Fibroblast of lung (primary cell): ENCODE results near the gene CEMP1. TPM values are rescaled to one million over a fixed set of nuclear protein-coding genes. Genes with fewer than 3 reads are reported as not detected.
A peak's percentile ranks its signal among the peaks of the same experiment; 100 is the strongest.

ENCODE experiments used
- DNase-seq, 2 donors: peaks; one replicate each; pipeline versions ENCODE4 v3.0.0 to v3.0.0-alpha.2; 2010; ENCODE audit warnings: low read depth in 2 of 2
- H2AFZ ChIP-seq: 2 replicates; pipeline ENCODE4 v1.5.1; 2012; ENCODE audit warnings: low read length, control low read depth, inconsistent platforms
- H3K27ac ChIP-seq: 2 replicates; pipeline ENCODE4 v1.5.1; 2011; ENCODE audit warnings: low read length, control low read depth; ENCODE audit not compliant: insufficient read depth
- H3K27me3 ChIP-seq: 2 replicates; pipeline ENCODE4 v1.5.1; 2011; ENCODE audit warnings: mild to moderate bottlenecking, low read length; ENCODE audit not compliant: control insufficient read depth, insufficient read depth
- H3K36me3 ChIP-seq: 2 replicates; pipeline ENCODE4 v1.5.1; 2011; ENCODE audit warnings: low read length; ENCODE audit not compliant: control insufficient read depth, insufficient read depth
- H3K4me1 ChIP-seq: 2 replicates; pipeline ENCODE4 v1.5.1; 2011; ENCODE audit warnings: low read length; ENCODE audit not compliant: control insufficient read depth, insufficient read depth; ENCODE audit errors: extremely low read depth
- H3K4me2 ChIP-seq: 2 replicates; pipeline ENCODE4 v1.5.1; 2011; ENCODE audit warnings: low read length, control low read depth; ENCODE audit not compliant: insufficient read depth; ENCODE audit errors: extremely low read depth
- H3K4me3 ChIP-seq, 4 experiments: fragments of 200-600 bp in 1 of 4; sonication (generic) in 1 of 4; replicated peaks in 1 of 4; 2 replicates each; pipeline ENCODE4 v1.5.1; 2011 to 2016; ENCODE audit warnings: low read length in 4 of 4, low read depth in 3 of 4, mild to moderate bottlenecking in 3 of 4, control low read depth in 2 of 4, inconsistent platforms in 1 of 4, mixed read lengths in 1 of 4; ENCODE audit not compliant: insufficient read depth in 1 of 4; ENCODE audit errors: control extremely low read depth in 1 of 4
- H3K79me2 ChIP-seq: 2 replicates; pipeline ENCODE4 v1.5.1; 2012; ENCODE audit warnings: mild to moderate bottlenecking, low read length, inconsistent platforms; ENCODE audit not compliant: control insufficient read depth, insufficient read depth
- H3K9ac ChIP-seq: 2 replicates; pipeline ENCODE4 v1.5.1; 2011; ENCODE audit warnings: mild to moderate bottlenecking, low read length, control low read depth; ENCODE audit not compliant: insufficient read depth
- H3K9me3 ChIP-seq: 2 replicates; pipeline ENCODE4 v1.5.1; 2012; ENCODE audit warnings: low read depth, low read length; ENCODE audit not compliant: control insufficient read depth, insufficient read depth
- H4K20me1 ChIP-seq: 2 replicates; pipeline ENCODE4 v1.5.1; 2011; ENCODE audit warnings: low read length; ENCODE audit not compliant: control insufficient read depth, insufficient read depth; ENCODE audit errors: extremely low read depth
- CTCF ChIP-seq, 2 donors: IDR thresholded peaks in 1 of 2; conservative IDR thresholded peaks in 1 of 2; 1 replicate in 1 of 2; 2 replicates in 1 of 2; pipeline ENCODE4 v1.5.1; 2011 to 2012; ENCODE audit warnings: low read length in 2 of 2, control low read depth in 1 of 2, inconsistent platforms in 1 of 2, low read depth in 1 of 2, mild to moderate bottlenecking in 1 of 2
- EZH2 ChIP-seq: IDR thresholded peaks from 2 replicates; pipeline ENCODE4 v1.5.1; 2012; ENCODE audit warnings: low read length, control low read depth, mild to moderate bottlenecking; ENCODE audit errors: missing control alignments
- polyA plus RNA-seq, 2 donors: library from polyadenylated mRNA; depleted of rRNA in 1 of 2; stranded (reverse) in 1 of 2; unstranded in 1 of 2; fragments of >200 nt; gene quantifications; 2 replicates each; pipeline ENCODE4 v1.2.1, GENCODE V29; 2011 to 2012; ENCODE audit warnings: missing spikeins in 1 of 2
- total RNA-seq: library from RNA; depleted of rRNA; stranded (reverse); fragments of >200 nt; gene quantifications from 2 replicates; pipeline ENCODE4 v1.2.1, GENCODE V29; 2014

CEMP1 gene
- total and polyA plus RNA-seq, 2 donors (not counting 1 experiment from before 2014, with no cell fraction given) = not detected

- Histone ChIP-seq H3K9ac (no peak overlapping the region), H3K36me3 (peaks cover 3% of the 10 kb centered on the region), H3K27me3 (no peaks in the 10 kb centered on the region), H2AFZ (no peak overlapping the region), H3K4me3 (peak overlapping the region in 3 of 4 experiments; percentile 35 to 96 (median 57)), H3K4me1 (peaks cover 18% of the 10 kb centered on the region), H3K9me3 (no peaks in the 10 kb centered on the region), H3K79me2 (peaks cover 39% of the 10 kb centered on the region), H3K4me2 (peak overlapping the region; percentile 85), H3K27ac (no peak overlapping the region), H4K20me1 (peaks cover 2% of the 10 kb centered on the region)
- no peak for DNase-seq
- TF ChIP-seq CTCF (conservative IDR thresholded peaks at IDR 0.05 in 1 of 2, IDR thresholded peaks at IDR 0.05 in 1 of 2; ENCODE audit: low read depth in 1 of 2, low read length in 2 of 2) (no peak), EZH2 (no peak)
Measured at GRCh38 chr16:2512735-2513404, 18.3 kb downstream of the CEMP1 start.

GRCh38 chr16:2511996-2512734 lies 19.0 kb downstream of the CEMP1 start:
- DNase-seq = no peak
- no peak overlapping the region for H3K4me2 ChIP-seq

More at GRCh38 chr16:2511996-2512734, 19.0 kb downstream of the CEMP1 start:
- peaks cover 2% of the 10 kb centered on the region for H4K20me1 ChIP-seq
- H3K27ac ChIP-seq = no peak overlapping the region
- H3K4me3 ChIP-seq = no peak overlapping the region
- peaks cover 3% of the 10 kb centered on the region for H3K36me3 ChIP-seq
- H3K79me2 ChIP-seq = peaks cover 32% of the 10 kb centered on the region
- no peak overlapping the region for H3K9ac ChIP-seq
- TF ChIP-seq CTCF (conservative IDR thresholded peaks at IDR 0.05 in 1 of 2, IDR thresholded peaks at IDR 0.05 in 1 of 2; ENCODE audit: low read depth in 1 of 2, low read length in 2 of 2) (no peak), EZH2 (no peak)
- H3K27me3 ChIP-seq = no peaks in the 10 kb centered on the region
- H2AFZ ChIP-seq = no peak overlapping the region
- no peaks in the 10 kb centered on the region for H3K9me3 ChIP-seq
- peaks cover 18% of the 10 kb centered on the region for H3K4me1 ChIP-seq
